DMS153 treated with DMSO at 0.1 percent for 48 hours (cell line): Measurements from ENCODE around the gene AXIN1.

ENCODE experiments used
- DNase-seq: peaks from one replicate; lab custom pipeline; 2025; ENCODE audit not compliant: unreplicated experiment; lab: John Stamatoyannopoulos, UW

The AXIN1 gene

DNA sequence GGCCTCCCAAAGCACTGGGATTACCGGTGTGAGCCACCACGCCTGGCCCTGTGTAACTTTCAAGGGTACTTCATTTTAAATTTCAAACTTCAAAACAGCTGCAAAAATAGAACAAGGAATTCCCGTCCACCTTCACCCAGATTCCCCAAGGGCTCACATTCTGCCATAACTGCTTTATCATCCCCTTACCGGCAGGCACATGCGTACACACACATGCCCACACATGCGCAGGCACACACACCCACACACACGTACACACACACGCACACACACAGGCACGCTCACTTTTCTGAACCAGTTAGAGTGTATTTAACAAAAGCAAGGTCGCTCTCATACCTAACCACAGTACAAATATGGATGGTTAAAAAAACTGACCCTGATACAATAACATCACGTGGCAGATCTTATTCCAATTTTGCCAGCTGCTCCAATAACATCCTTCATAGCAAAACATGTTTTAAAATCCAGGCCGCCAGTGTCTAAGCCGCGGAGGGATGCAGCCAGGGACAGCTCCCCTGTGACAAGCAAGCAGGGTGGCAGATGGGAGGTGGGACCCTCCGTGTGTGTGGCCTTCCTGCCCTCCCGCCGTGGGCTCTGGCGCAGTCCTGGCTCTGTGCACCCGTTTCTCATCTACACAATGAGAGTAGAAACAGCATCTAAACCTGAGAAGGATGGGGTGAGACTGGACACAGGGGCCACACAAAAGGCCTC lies 46.5 kb downstream of the AXIN1 start:
- no peak for DNase-seq

DNA sequence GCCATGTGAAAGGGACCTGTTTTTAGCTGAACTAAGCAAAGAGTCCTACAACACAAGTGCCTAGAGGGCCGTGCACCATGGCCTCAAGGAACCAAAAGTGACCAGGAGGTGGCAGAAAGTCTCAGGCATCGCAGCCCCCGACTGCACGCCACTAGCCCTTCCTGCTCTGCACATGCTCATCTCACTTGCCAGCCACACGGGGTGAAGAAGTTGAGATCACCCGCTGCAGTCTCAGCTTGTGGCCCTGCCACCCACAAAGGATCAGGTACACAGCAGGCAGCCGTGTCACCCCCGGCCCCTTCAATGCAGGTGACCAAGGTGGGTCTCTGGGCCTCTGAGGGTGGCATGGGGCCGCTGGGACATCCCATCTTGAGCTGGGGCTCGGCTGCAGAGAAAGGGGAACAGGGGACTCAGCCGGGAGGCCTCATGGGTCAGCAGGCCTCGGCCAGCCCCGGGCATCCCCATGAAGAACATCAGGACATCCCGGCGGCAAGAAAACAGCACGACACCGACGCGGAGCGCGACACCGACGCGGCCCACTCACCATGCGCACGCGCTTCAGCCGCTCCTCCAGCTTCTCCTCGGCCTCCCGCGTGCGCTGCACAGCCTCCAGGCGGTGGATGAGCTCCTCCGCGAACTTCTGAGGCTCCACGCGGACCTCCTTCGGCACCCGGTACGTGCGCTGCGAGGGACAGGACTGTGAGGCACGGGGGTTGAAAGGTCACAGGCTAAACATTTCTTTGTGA lies 48.6 kb downstream of the AXIN1 start:
- DNase-seq = no peak

DNA sequence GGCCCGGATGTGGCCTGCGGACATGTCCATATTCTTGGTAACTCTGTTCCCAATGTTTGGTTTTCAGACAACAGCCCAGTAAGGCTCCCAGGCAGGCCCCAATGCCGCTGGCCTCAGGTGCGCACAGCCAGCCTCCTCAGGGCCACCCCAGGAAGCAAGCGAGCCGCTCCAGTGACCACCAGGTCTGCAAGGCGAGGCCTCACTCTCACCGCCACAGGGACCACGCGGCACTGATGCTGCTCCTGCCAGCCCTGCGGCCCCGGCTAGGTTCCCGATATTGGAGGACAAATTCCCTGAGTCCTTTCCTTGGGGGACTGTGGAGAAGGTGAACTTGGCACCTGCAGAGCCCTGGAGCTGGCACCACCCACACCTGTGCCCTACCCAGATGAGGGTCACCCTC lies 50.6 kb downstream of the AXIN1 start:
- DNase-seq = no peak

DNA sequence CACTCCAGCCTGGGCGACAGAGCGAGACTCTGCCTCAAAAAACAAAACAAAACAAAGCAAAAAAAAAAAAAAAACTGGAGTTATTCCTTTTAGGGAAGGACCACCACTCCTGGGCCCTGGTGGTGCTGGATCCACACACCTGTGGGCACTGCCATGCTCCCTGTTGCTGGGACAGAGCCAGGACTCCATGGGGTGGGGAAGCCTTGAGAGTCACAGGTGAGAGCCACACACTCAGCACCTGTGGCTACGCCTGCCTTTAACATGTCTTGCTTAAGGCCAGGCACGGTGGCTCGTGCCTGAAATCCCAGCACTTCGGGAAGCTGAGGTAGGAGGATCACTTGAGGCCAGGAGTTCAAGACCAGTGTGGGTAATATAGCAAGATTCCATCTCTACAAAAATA lies 51.3 kb downstream of the AXIN1 start:
- DNase-seq = no peak

DNA sequence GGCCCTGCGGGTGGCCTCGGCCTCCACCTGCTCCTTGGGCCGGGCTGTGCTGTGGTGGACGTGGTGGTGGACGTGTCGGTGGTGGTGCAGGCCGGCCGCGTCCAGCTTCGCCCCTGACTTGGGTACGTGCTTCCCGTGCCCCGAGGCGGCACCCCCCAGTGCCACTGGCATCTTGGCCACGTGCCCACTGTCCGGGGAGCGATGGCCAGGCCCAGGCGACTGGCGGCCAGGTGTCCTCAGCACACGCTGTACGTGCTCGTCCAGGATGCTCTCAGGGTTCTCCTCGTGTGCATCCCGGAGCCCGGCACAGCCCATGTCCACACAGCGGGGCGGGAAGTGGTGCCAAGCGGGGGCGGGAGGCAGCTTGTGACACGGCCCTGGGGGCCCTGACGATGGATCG lies 54.7 kb downstream of the AXIN1 start:
- no peak for DNase-seq

DNA sequence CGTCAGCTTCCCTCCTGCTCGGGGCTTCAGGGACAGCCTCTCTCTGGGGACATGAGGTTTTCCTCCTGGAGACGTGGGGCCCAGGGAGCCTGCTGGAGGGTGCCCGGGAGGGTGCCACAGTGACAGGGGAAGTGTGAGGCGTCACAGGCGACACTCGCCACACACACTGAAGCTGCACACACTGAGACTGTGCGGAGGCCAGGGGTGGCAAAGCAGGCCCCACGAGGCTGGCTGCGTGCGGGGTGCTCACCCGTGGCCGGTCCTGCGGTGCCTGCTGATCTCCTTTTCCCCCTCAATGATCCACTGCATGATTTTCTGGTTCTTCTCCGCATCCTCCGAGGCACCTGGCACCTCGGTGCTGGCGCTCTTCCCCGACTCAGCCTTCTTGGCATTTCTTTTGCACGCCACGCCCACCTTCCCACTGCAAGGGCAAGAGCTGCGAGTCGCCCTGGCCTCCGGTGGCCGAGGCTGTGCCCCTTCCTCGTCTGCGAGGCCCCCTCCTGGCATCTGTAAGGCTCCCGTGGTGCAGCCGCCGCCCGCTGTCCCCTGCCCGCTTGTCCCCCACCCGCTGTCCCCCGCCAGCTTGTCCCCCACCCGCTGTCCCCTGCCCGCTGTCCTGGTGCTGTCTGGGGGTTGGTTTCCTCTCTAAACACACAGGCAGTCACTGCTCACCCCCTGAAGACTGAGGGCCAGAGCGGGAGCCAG lies 55.6 kb downstream of the AXIN1 start:
- no peak for DNase-seq

DNA sequence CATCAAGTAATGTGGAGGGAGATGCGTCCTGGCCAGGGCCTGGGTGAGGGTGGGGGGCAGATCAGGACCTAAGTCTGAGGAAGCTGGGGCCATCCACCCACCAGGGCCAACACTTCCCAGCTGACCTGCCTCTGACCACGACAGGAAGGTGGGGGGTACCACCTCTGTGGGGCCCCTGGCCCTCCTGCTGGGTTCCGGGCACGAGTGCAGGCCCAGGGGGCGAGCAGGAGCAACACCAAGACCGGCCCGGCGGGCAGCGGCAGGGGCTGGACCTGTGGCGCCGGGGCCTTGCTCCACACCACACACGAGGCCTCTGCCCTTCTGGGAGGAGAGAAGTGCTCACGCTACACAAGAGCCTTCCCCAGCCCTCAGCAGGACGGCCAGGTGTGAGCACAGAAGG lies 56.2 kb downstream of the AXIN1 start:
- no peak for DNase-seq

DNA sequence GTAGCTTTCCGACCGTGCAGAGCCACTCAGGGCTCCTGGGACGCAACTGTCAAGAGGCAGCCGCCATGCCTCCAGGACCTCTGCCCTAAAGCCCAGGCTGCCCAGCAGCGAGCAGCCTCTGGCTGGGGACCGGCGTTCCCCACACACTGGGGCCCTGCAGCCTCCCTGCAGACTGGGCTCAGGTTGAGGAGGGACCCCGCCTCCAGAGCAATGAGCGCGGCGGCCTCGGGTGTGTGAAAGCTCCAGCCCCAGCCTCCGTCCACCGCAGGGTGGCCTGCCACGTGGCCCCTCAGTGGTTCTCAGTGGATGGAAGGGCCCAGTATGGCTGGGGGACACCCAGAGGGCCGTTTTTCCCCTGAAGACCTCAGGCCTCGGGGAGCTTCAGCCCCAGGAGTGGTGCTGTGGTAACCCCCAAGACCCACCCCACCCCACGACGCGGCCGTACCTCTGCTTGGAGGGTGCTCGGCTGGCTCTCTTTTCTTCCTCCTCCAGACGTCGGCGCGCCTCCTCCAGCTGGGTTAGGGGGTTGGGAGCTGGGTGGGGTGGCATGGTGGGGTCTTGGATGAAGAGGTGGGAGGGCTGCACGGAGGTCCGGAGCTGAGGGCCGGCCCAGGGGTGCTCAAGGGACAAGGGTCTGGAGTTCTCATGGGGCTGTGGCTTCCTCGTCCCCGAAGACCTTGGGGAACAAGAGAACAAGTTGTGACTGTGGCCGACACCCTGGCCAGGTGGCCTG lies 59.3 kb downstream of the AXIN1 start:
- DNase-seq = no peak

DNA sequence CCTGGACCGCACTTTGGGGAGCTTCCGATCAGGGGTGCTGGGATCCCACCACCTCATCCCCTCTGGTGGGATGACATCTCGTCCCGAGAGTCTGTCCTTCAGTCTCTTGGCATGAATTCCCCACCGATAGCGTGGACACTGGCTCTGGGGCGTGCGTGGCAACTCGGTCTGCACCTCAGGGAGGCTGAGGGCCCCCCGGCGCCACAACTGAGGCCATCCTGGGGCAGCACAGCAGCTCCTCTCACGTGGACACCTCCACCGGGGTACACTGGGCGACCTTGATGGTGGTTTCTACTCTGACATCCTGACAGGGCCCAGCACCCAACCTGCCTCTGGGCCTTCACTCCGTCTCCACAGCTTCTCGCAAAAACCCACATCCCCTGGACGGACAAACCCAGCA lies 61.0 kb downstream of the AXIN1 start:
- no peak for DNase-seq

DNA sequence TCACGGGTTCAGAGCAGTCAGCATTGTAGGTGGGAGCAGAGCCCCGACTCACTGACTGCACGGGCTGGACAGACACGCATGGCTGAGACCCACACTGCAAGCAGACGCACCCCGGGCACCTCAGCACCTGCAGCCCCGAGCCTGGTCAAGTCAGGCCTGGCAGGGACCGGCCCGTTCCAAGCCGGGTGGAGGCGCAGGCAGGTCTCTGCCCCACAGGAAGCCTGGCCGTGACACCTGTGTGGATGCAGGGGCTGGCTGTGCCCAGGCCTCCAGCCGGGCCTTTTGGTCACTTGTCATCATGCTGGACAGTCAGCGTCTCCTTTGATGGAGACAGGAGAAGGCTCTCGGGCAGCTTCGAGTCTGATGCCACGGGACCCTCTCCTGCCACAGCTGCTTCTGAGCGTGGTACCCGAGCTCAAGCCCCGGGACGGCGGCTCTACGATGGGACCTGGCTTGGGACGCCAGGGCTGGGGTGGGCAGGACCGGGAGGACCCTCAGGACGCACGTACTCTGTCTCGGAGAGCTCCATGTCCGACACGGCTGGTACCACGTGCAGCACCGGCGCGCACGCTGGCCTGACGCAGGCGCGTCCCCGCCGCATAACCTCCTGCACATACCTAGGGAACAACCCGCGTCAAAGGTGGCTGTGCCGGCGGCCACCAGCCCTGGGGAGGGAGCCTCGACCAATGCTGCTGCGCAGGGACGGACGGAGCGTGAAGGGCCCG lies 61.7 kb downstream of the AXIN1 start:
- DNase-seq = no peak

DNA sequence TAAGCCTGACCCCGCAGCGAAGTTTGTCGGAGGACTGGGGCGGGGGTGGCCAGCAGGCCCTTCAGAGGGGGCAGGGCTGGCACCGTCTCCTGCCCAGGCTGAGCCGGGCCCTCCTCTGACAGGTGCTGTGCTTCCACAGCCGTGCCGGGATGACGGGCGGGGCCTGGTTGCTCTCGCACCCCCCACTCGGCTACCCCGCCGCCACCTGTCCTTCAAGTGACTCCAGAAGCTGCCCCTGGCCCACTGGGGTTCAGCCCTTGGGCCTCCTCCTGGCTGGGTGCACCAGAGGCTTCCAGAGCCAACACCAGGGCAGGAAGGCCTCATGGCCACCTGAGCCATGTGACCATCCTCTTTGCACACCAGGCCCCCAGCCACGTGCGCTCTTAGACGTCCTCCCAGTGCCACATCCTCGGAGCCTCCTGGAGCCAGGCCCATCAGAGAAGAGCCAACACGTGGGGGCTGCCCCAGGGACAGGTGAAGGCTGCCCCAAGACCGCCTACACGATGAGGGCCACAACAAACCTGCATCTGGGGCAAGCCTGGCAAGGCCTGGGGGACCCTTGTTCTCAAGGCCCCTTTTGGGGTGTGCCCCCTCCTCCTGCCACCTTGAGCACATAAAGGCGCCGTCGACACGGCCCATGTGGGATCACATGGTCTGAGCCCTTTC lies 62.4 kb downstream of the AXIN1 start:
- DNase-seq = no peak

DNA sequence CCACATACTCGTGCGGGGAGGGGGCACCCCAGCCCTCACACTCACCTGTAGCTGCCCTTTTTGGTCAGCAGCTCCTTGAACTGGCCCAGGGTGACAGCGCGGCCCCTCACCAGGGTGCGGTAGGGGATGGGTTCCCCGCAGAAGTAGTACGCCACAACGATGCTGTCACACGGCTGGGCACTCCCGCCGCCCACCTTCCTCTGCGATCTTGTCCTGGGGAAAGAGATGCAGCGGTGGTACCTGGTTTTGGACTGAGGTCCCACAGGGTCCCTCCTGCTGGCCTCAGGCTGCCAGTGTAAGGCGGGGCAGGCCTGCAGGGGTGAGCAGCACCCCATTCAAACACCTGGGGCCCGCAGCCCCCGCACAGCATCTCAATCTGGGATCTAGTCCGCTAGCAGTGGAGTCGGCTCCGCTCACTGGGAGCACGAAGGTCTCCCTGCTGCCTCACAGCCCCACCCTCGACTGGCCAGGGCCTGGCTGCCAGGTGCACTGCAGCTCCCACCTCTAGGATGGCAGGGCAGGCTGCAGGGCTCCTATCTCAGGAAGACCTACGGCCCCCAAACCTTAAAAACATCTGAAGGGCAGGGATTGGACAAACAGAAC lies 63.0 kb downstream of the AXIN1 start:
- DNase-seq = no peak

DNA sequence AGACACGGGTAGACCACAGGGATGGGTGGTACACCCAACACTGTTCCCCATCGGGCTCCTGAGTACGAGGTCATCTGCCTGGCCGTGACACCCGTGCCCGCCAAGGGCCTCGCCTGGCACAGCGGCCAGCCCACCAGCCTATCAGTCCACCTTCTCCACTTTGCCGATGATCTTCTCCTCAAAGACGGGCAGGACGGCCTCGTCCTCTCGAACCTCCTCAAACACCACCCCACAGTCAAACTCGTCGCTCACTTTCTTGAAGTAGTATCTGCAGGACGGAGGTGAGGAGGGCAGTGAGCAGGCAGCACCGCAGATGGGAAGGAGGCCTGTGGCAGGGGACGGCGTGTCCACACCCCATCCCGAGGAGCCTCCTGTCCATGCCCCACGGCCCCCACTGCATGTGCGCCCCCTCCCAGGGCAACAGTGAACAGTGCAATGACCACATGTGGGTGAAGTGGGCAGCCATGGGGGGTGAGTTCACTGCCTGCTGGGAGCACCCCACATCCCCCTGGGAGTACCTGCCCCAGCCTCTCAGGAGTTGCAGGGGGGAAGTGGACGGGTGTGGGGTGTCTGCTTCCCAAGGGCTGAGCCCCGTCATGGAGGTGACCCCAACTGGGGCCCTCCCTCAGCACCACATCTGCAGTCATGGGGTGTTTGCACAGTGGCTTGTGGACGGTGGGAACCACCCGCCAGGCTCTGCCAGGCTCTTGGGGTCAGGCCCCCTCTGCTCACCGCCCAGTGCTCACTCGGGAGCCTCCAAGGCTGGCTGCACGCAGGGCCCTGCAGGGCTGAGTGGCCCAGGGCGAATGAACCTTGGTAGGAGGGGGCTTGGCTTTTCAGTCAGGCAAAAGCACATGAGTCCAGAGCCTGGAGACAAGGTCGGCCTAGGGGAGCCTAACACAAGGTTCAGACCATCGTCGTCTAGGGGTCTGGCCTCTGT lies 64.3 kb downstream of the AXIN1 start:
- DNase-seq = no peak

DNA sequence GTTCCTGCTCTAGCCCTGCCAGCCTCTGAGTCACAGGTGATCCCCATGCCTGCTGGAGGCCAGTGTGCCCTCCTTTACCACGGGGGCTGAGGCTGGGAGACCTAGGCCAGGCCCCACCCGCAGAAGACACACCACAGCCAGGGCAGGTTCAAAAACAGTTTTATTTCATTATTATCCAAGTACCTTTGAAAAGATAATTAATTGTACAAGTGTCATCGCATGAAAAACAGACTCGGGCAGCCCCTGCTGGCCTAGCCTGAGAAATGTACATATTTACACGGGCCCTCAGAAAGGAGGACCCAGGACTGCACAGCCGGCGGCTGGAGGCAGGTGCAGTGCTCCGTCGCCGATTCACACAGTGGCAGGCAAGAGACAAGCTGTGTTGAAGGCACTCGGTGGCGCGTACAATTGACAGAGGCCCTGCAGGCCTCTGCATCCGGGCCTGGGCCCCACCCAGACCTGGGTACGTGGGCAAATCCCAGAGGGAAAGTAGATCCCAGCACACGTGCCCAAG lies 65.2 kb downstream of the AXIN1 start:
- peak; percentile 57 for DNase-seq

DNA sequence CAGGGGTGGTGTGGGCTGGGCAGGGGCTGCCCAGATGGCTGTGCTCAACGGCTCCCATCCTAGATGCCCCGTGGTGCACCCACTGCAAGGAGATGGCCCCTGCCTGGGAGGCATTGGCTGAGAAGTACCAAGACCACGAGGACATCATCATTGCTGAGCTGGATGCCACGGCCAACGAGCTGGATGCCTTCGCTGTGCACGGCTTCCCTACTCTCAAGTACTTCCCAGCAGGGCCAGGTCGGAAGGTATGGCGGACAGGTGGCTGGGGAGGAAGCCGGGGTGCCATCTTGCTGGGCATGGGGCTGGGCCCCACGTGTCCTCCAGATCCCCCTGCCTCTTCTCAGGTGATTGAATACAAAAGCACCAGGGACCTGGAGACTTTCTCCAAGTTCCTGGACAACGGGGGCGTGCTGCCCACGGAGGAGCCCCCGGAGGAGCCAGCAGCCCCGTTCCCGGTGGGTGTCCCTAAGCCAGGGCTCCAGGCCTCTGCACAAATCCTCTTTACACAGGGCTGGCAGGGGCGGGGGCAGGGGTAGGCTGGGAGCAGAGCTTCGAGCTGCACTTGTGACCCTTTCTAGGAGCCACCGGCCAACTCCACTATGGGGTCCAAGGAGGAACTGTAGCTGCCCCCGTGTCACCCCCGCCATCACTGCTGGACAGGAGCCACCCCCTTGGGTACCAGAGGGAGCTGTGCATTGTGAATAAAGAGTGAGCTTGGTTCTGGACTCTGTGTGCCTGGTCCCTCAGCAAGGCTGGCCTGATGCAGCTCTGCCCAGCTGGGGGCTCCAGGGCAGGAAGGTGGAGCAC lies 65.8 kb downstream of the AXIN1 start:
- no peak for DNase-seq

DNA sequence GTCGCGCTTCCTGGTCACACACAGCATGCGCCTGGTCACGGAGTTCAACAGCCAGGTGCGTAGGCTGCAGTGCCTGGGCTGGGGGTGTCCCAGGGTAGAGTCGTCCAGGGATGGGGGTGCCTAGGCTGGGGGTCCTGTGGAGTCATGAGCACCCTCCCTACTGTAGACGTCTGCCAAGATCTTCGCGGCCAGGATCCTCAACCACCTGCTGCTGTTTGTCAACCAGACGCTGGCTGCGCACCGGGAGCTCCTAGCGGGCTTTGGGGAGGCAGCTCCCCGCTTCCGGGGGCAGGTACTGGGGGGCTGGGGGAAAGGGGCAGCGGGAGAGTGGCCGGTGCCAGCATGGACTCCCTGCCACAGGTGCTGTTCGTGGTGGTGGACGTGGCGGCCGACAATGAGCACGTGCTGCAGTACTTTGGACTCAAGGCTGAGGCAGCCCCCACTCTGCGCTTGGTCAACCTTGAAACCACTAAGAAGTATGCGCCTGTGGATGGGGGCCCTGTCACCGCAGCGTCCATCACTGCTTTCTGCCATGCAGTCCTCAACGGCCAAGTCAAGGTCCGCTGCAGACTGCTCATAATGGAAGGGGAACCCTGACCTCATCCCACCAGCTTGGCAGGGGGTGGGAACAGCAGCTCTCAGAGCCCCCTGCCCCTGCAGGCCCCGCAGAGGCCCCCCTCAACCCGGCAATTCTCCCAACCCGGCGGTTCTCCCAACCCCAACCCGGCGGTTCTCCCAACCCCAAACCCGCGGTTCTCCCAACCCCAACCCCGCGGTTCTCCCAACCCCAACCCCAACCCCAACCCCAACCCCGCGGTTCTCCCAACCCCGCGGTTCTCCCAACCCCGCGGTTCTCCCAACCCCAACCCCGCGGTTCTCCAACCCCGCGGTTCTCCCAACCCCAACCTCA lies 67.1 kb downstream of the AXIN1 start:
- no peak for DNase-seq
